Panc1 (cell line): Measurements from ENCODE around the gene RNF168. TPM values are rescaled to one million over a fixed set of nuclear protein-coding genes. Genes with fewer than 3 reads are reported as not detected.

Experiments
- ATAC-seq: fragments of 200-7000 bp; cut with Tn5 transposase; 2 replicates; pipeline ENCODE4 v1.9.1; 2020; ENCODE audit warnings: mild to moderate bottlenecking, moderate library complexity
- BruUV-seq: library from RNA; stranded (reverse); fragments of 400-500 nt; replicated peaks from 2 replicates; lab custom pipeline; 2021; lab: Mats Ljungman, UMichigan
- CTCF ChIA-PET: fragments of 300-600 bp; sonication (Branson Sonifier 250); formaldehyde crosslinking; loops from one replicate; lab custom pipeline; 2022; ENCODE audit warnings: antibody characterized with exemption; lab: Charles Lee
- POLR2A ChIA-PET: fragments of 300-600 bp; sonication (Branson Sonifier 250); formaldehyde crosslinking; loops from one replicate; lab custom pipeline; 2022; ENCODE audit warnings: antibody characterized with exemption; lab: Charles Lee
- DNase-seq: peaks from one replicate; pipeline ENCODE4 v3.0.0-alpha.2; 2010; ENCODE audit warnings: low read depth, low spot score
- H3K27ac ChIP-seq: 2 replicates; pipeline ENCODE4 v1.5.1; 2011; ENCODE audit warnings: mild to moderate bottlenecking, low read length, inconsistent platforms
- H3K27me3 ChIP-seq: fragments of 200-500 bp; sonication (Bioruptor generic); 2 replicates; pipeline ENCODE4 v1.6.0; 2014; ENCODE audit warnings: low read length, inconsistent platforms; ENCODE audit not compliant: control insufficient read depth, insufficient read depth
- H3K36me3 ChIP-seq: fragments of 200-500 bp; sonication (Bioruptor generic); 2 replicates; pipeline ENCODE4 v1.5.1; 2014; ENCODE audit warnings: inconsistent platforms, mild to moderate bottlenecking, low read length, moderate library complexity; ENCODE audit not compliant: control insufficient read depth, insufficient read depth
- H3K4me1 ChIP-seq: 2 replicates; pipeline ENCODE4 v1.5.1; 2011; ENCODE audit warnings: inconsistent platforms, mild to moderate bottlenecking, low read length, moderate library complexity; ENCODE audit not compliant: control insufficient read depth, insufficient read depth
- H3K4me3 ChIP-seq, 2 experiments: 2 replicates each; pipeline ENCODE4 v1.5.1; 2011 to 2012; ENCODE audit warnings: low read depth in 2 of 2, low read length in 2 of 2, mild to moderate bottlenecking in 2 of 2, inconsistent platforms in 1 of 2, moderate library complexity in 1 of 2
- H3K9me3 ChIP-seq: fragments of 200-500 bp; sonication (Bioruptor generic); 2 replicates; pipeline ENCODE4 v1.5.1; 2014; ENCODE audit warnings: low read depth, mild to moderate bottlenecking, inconsistent platforms, low read length, moderate library complexity; ENCODE audit not compliant: control insufficient read depth, insufficient read depth
- CTCF ChIP-seq: fragments of 450-650 bp; IDR thresholded peaks from 2 replicates; pipeline ENCODE4 v1.5.1; 2017; ENCODE audit warnings: mild to moderate bottlenecking
- POLR2AphosphoS5 ChIP-seq: IDR thresholded peaks from 2 replicates; pipeline ENCODE4 v1.6.1; 2012; ENCODE audit warnings: mild to moderate bottlenecking, low read depth, low read length, moderate library complexity
- SIN3A ChIP-seq: IDR thresholded peaks from 2 replicates; pipeline ENCODE4 v1.6.1; 2012; ENCODE audit warnings: low read depth, mild to moderate bottlenecking, low read length, moderate library complexity, borderline replicate concordance; ENCODE audit not compliant: insufficient read depth
- TCF7L2 ChIP-seq: IDR thresholded peaks from 2 replicates; pipeline ENCODE4 v1.6.1; 2011; ENCODE audit warnings: mild to moderate bottlenecking, low read depth, low read length, inconsistent platforms
- in situ Hi-C: cut with HindIII; loops from 2 replicates; pipeline ENCODE4 v1.10.0; 2016; ENCODE audit warnings: low sequenced_read_pairs, low pct_unique_long_range_greater_than_20kb
- intact Hi-C: fragments of 100-400 bp; cut with micrococcal nuclease; formaldehyde crosslinking; loops from one replicate; pipeline ENCODE4 v1.10.0; 2022; ENCODE audit not compliant: unreplicated experiment
- total RNA-seq: library from RNA; stranded (reverse); gene quantifications from one replicate; pipeline ENCODE4 v1.2.1, GENCODE V29; 2021; ENCODE audit not compliant: unreplicated experiment
- TF ChIP-seq, protein P1 (sequence below), 2 experiments: IDR thresholded peaks; 2 replicates each; pipeline ENCODE4 v1.6.1; 2011 to 2012; ENCODE audit warnings: low read depth in 2 of 2, control low read depth in 1 of 2, low read length in 1 of 2, mild to moderate bottlenecking in 1 of 2, moderate library complexity in 1 of 2; ENCODE audit not compliant: insufficient read depth in 1 of 2

The RNF168 gene
- total RNA-seq, 1 experiment from 2014 or later, result 21.3 TPM

GRCh38 chr3:196489747-196490146 lies 13.8 kb downstream of the RNF168 start:
- Histone ChIP-seq H3K4me1 (no peaks in the 10 kb centered on the region), H3K36me3 (peaks cover 9% of the 10 kb centered on the region; the same call in 1 of the 2 replicates), H3K27me3 (no peaks in the 10 kb centered on the region), H3K4me3 (no peak overlapping the region), H3K9me3 (no peaks in the 10 kb centered on the region), H3K27ac (no peak overlapping the region)
- DNase-seq (no peak), ATAC-seq (no peak)
- CTCF ChIA-PET, result interaction anchor here (0.6 kb wide), 1 partner anchor 1425 kb away, joined by 9 read pairs; no protein-coding TSS in a partner anchor
- POLR2A ChIA-PET, result no interaction called here
- no TSS peak for BruUV-seq
- in situ Hi-C loops (no loop called here), intact Hi-C loops (no loop called here)
- TF ChIP-seq TCF7L2 (no peak), SIN3A (no peak), CTCF (no peak), POLR2AphosphoS5 (no peak)
- TF ChIP-seq, protein P1, sequence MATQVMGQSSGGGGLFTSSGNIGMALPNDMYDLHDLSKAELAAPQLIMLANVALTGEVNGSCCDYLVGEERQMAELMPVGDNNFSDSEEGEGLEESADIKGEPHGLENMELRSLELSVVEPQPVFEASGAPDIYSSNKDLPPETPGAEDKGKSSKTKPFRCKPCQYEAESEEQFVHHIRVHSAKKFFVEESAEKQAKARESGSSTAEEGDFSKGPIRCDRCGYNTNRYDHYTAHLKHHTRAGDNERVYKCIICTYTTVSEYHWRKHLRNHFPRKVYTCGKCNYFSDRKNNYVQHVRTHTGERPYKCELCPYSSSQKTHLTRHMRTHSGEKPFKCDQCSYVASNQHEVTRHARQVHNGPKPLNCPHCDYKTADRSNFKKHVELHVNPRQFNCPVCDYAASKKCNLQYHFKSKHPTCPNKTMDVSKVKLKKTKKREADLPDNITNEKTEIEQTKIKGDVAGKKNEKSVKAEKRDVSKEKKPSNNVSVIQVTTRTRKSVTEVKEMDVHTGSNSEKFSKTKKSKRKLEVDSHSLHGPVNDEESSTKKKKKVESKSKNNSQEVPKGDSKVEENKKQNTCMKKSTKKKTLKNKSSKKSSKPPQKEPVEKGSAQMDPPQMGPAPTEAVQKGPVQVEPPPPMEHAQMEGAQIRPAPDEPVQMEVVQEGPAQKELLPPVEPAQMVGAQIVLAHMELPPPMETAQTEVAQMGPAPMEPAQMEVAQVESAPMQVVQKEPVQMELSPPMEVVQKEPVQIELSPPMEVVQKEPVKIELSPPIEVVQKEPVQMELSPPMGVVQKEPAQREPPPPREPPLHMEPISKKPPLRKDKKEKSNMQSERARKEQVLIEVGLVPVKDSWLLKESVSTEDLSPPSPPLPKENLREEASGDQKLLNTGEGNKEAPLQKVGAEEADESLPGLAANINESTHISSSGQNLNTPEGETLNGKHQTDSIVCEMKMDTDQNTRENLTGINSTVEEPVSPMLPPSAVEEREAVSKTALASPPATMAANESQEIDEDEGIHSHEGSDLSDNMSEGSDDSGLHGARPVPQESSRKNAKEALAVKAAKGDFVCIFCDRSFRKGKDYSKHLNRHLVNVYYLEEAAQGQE (IDR thresholded peaks at IDR 0.05; ENCODE audit: insufficient read depth in 1 of 2, low read depth in 2 of 2, low read length in 1 of 2), result no peak

DNA sequence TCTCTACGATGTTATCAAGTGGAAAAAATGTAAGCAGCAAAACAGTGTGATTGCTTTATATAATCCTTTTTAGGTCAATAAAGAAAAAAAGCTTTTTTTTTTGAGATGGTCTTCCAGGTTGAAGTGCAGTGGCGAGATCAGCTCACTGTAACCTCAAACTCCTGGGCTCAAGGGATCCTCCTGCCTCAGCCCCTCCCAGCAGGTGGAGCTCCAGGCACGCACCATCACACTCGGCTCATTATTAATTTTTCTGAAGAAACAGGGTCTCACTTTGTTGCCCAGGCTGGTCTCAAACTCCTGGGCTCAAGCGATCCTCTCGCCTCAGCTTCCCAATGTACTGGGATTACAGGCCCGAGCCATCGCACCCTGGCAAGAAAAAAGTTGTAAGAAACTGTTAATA lies 17.3 kb downstream of the RNF168 start:
- DNase-seq, result no peak
- no TSS peak for BruUV-seq
- ChIA-PET POLR2A (no interaction called here), CTCF (interaction anchor here (1.0 to 1.1 kb wide), 2 partner anchors 33 to 36 kb away, joined by 3 to 4 read pairs; no protein-coding TSS in a partner anchor)
- H3K4me3 ChIP-seq, result no peak overlapping the region
- in situ Hi-C loops, result no loop called here
- H3K36me3 ChIP-seq, result peaks cover 23% of the 10 kb centered on the region
- peak; percentile 79 for ATAC-seq
- H3K27ac ChIP-seq, result no peak overlapping the region
- H3K27me3 ChIP-seq, result no peaks in the 10 kb centered on the region
- no peaks in the 10 kb centered on the region for H3K4me1 ChIP-seq
- TF ChIP-seq, protein P1 (IDR thresholded peaks at IDR 0.05; ENCODE audit: insufficient read depth in 1 of 2, low read depth in 2 of 2, low read length in 1 of 2), result no peak
- TF ChIP-seq CTCF, result peak; percentile 85
- H3K9me3 ChIP-seq, result no peaks in the 10 kb centered on the region
- intact Hi-C loops, result no loop called here
